ENCODE results near the gene ITIH4. TPM values are rescaled to one million over a fixed set of nuclear protein-coding genes. Genes with fewer than 3 reads are reported as not detected.

Gene ITIH4
- total and polyA plus RNA-seq, 9 of the 15 experiments (the other 6 are each of a cell fraction or from before 2014, with no cell fraction given): 0.09 to 0.62 (median 0.20) TPM; not detected in 6

GRCh38 chr3:52874864-52875587, 44.6 kb upstream of the ITIH4 start:
- Histone ChIP-seq H2AFZ (ENCODE audit: low read depth, low read length) (peak overlapping the region; percentile 37; the same call in 1 of the 2 replicates), H3K4me1 (replicated peaks in 1 of 2; ENCODE audit: control insufficient read depth in 2 of 2, insufficient read depth in 2 of 2, low read length in 2 of 2) (peaks cover 10 to 42% of the 10 kb centered on the region in 2 experiments), H3K9me3 (replicated peaks; ENCODE audit: control insufficient read depth, insufficient read depth, low read depth, low read length) (no peaks in the 10 kb centered on the region), H3K27me3 (ENCODE audit: control insufficient read depth in 2 of 2, insufficient read depth in 2 of 2, low read length in 2 of 2) (no peaks in the 10 kb centered on the region), H3K4me3 (no peak overlapping the region), H3K9me1 (ENCODE audit: control insufficient read depth, insufficient read depth, low read length) (no peaks in the 10 kb centered on the region), H3K9ac (ENCODE audit: insufficient read depth in 1 of 2, low read depth in 2 of 2, low read length in 2 of 2) (no peak overlapping the region), H4K20me1 (replicated peaks; ENCODE audit: control insufficient read depth, insufficient read depth, low read length) (no peaks in the 10 kb centered on the region), H3K27ac (ENCODE audit: extremely low read depth, low read depth, low read length) (no peak overlapping the region), H3K36me3 (ENCODE audit: control insufficient read depth, insufficient read depth, low read length) (no peaks in the 10 kb centered on the region), H3K4me2 (ENCODE audit: insufficient read depth, low read length) (peak overlapping the region; percentile 1; the same call in 1 of the 2 replicates), H3K79me2 (ENCODE audit: control insufficient read depth, insufficient read depth, low read length) (no peaks in the 10 kb centered on the region)
- ChIA-PET CTCF (ENCODE audit: low intra/inter-chr PET ratio) (no interaction called here), POLR2A (interaction anchor here (0.6 to 1.4 kb wide), 3 partner anchors 8 to 109 kb away, joined by 3 to 4 read pairs (median 3); no protein-coding TSS in a partner anchor)
- ATAC-seq (peak; percentile 51), DNase-seq (ENCODE audit: extremely low read depth in 1 of 4, low spot score in 3 of 4) (peak in 2 of 4 experiments; percentile 20 to 25), FAIRE-seq (peak; percentile 80)
- no TSS peak for BruUV-seq (replicated peaks)
- TF ChIP-seq POLR2AphosphoS2 (IDR thresholded peaks at IDR 0.05; ENCODE audit: low read length): no peak
- peak; percentile 60 for TF ChIP-seq ESRRA (IDR thresholded peaks at IDR 0.05; ENCODE audit: borderline replicate concordance, low read depth)
- TF ChIP-seq CBFA2T3 (IDR thresholded peaks at IDR 0.05): no peak
- no peak for TF ChIP-seq ZNF23 (CRISPR knock-in tag; IDR thresholded peaks at IDR 0.05)
- TF ChIP-seq ZNF12 (CRISPR knock-in tag; IDR thresholded peaks at IDR 0.05): no peak
- TF ChIP-seq RAD21 (CRISPR knock-in tag; conservative IDR thresholded peaks at IDR 0.05 in 1 of 2, IDR thresholded peaks at IDR 0.05 in 1 of 2): 0 out of 4 replicates have a peak, but pooled peaks of 1 of the 2 experiments have one; percentile 5
- in situ Hi-C loops (cut with MboI): no loop called here
- 29% methylated on average over 9 of the region's 9 CpGs for WGBS (ENCODE audit: insufficient coverage, low coverage, missing lambda C conversion rate)
- intact Hi-C loops (cut with micrococcal nuclease): no loop called here

Measured in K562 (cell line).